ENCODE results near the gene SNAI1.
A peak's percentile ranks its signal among the peaks of the same experiment; 100 is the strongest.
"Not testable (repeated sequence)": the region's sequence is repeated elsewhere in the genome, so short reads cannot be mapped to it uniquely, and the experiment has no call there.

SNAI1 gene

GRCh38 chr20:49964964-49965780 is 17.6 kb upstream of the SNAI1 start:
- no peak for DNase-seq (ENCODE audit: low read depth in 2 of 2)

- no peak for DNase-seq (ENCODE audit: low read depth in 2 of 2)
Measured at GRCh38 chr20:49965781-49966305, 16.9 kb upstream of the SNAI1 start.

GRCh38 chr20:49966861-49967260 is 15.9 kb upstream of the SNAI1 start:
- DNase-seq (ENCODE audit: low read depth in 2 of 2), result no peak

GRCh38 chr20:49969234-49969633 is 13.5 kb upstream of the SNAI1 start:
- no peak for DNase-seq (ENCODE audit: low read depth in 2 of 2)

GRCh38 chr20:49969946-49970345 is 12.8 kb upstream of the SNAI1 start:
- DNase-seq (ENCODE audit: low read depth in 2 of 2), result no peak

- DNase-seq (ENCODE audit: low read depth in 2 of 2), result no peak
Measured at GRCh38 chr20:49970498-49970897, 12.3 kb upstream of the SNAI1 start.

- no peak for DNase-seq (ENCODE audit: low read depth in 2 of 2)
Measured at GRCh38 chr20:49973981-49974380, 8.8 kb upstream of the SNAI1 start.

- no peak for DNase-seq (ENCODE audit: low read depth in 2 of 2)
Measured at GRCh38 chr20:49976542-49976941, 6.2 kb upstream of the SNAI1 start.

- not testable (repeated sequence) for DNase-seq (ENCODE audit: low read depth in 2 of 2)
Measured at GRCh38 chr20:49977740-49978139, 5.0 kb upstream of the SNAI1 start.

- no peak for DNase-seq (ENCODE audit: low read depth in 2 of 2)
Measured at GRCh38 chr20:49978685-49979029, 4.1 kb upstream of the SNAI1 start.

- DNase-seq (ENCODE audit: low read depth in 2 of 2), result peak; percentile 44 to 53
Measured at GRCh38 chr20:49979030-49979832, 3.5 kb upstream of the SNAI1 start.

GRCh38 chr20:49980140-49981008 is 2.4 kb upstream of the SNAI1 start:
- no peak for DNase-seq (ENCODE audit: low read depth in 2 of 2)

- DNase-seq (ENCODE audit: low read depth in 2 of 2), result no peak
Measured at GRCh38 chr20:49981218-49982071, 1.3 kb upstream of the SNAI1 start.

- DNase-seq (ENCODE audit: low read depth in 2 of 2), result no peak
Measured at GRCh38 chr20:49982072-49982345, 771 bp upstream of the SNAI1 start.

- DNase-seq (ENCODE audit: low read depth in 2 of 2), result no peak
Measured at GRCh38 chr20:49983123-49983847, 505 bp downstream of the SNAI1 start.

GRCh38 chr20:49983848-49984408 is 1.1 kb downstream of the SNAI1 start:
- DNase-seq (ENCODE audit: low read depth in 2 of 2), result no peak

GRCh38 chr20:49984426-49985153 is 1.8 kb downstream of the SNAI1 start:
- DNase-seq (ENCODE audit: low read depth in 2 of 2), result no peak

- no peak for DNase-seq (ENCODE audit: low read depth in 2 of 2)
Measured at GRCh38 chr20:49985157-49985556, 2.4 kb downstream of the SNAI1 start.

- DNase-seq (ENCODE audit: low read depth in 2 of 2), result no peak
Measured at GRCh38 chr20:49985617-49986016, 2.8 kb downstream of the SNAI1 start.

- no peak for DNase-seq (ENCODE audit: low read depth in 2 of 2)
Measured at GRCh38 chr20:49986049-49986448, 3.3 kb downstream of the SNAI1 start.

All from stimulated activated CD8-positive, alpha-beta memory T cell treated with anti-CD3 and anti-CD28 coated beads, Interleukin-2, amount 100 ng/mL, for 48 hours (primary cell).